Gastrocnemius medialis (tissue), 4 donors: ENCODE measurements around the gene ACOT13. TPM values are rescaled to one million over a fixed set of nuclear protein-coding genes. Genes with fewer than 3 reads are reported as not detected.
"Not testable (repeated sequence)": the region's sequence is repeated elsewhere in the genome, so short reads cannot be mapped to it uniquely, and the experiment has no call there.

Experiments used
- ATAC-seq, 2 donors: fragments of 150-250 bp; one replicate each; pipeline ENCODE4 v1.9.1; 2016
- DNase-seq, 2 donors: peaks; one replicate each; pipeline ENCODE4 v3.0.0-alpha.2; 2019
- H3K27ac ChIP-seq, 4 donors: fragments of 200-600 bp; sonication (generic); 1 replicate in 1 of 4; 2 replicates in 3 of 4; pipeline ENCODE4 v1.5.1; 2016 to 2018; ENCODE audit warnings: mild to moderate bottlenecking in 2 of 4, moderate library complexity in 1 of 4
- H3K27me3 ChIP-seq, 3 donors: fragments of 200-600 bp; sonication (generic) in 2 of 3; 1 replicate in 1 of 3; 2 replicates in 2 of 3; pipeline versions ENCODE4 v1.5.1 to v1.6.0; 2016 to 2019; ENCODE audit warnings: mild to moderate bottlenecking in 1 of 3, moderate library complexity in 1 of 3
- H3K36me3 ChIP-seq, 2 donors: fragments of 200-600 bp; sonication (generic) in 1 of 2; one replicate each; pipeline ENCODE4 v1.5.1; 2017 to 2018
- H3K4me1 ChIP-seq, 2 donors: fragments of 200-600 bp; sonication (generic) in 1 of 2; one replicate each; pipeline ENCODE4 v1.5.1; 2016 to 2017; ENCODE audit warnings: mild to moderate bottlenecking in 2 of 2
- H3K4me3 ChIP-seq, 4 donors: fragments of 200-600 bp; sonication (generic) in 3 of 4; 1 replicate in 1 of 4; 2 replicates in 3 of 4; pipeline ENCODE4 v1.5.1; 2016 to 2019; ENCODE audit warnings: mild to moderate bottlenecking in 2 of 4
- H3K9me3 ChIP-seq, 3 donors: fragments of 200-600 bp; sonication (generic) in 2 of 3; 1 replicate in 1 of 3; 2 replicates in 2 of 3; pipeline ENCODE4 v1.5.1; 2016 to 2019
- CTCF ChIP-seq, 5 experiments: fragments of 450-650 bp in 3 of 5; fragments of 200-600 bp in 2 of 5; sonication (generic) in 2 of 5; IDR thresholded peaks in 4 of 5; conservative IDR thresholded peaks in 1 of 5; 1 replicate in 4 of 5; 2 replicates in 1 of 5; pipeline ENCODE4 v1.5.1; 2016 to 2019; ENCODE audit warnings: antibody characterized with exemption in 5 of 5, mild to moderate bottlenecking in 3 of 5, moderate library complexity in 3 of 5
- POLR2A ChIP-seq, 2 donors: fragments of 450-650 bp; IDR thresholded peaks; one replicate each; pipeline ENCODE4 v1.6.1; 2017; ENCODE audit warnings: antibody characterized with exemption in 2 of 2, mild to moderate bottlenecking in 2 of 2, moderate library complexity in 2 of 2
- in situ Hi-C, 4 donors: fragments of 200-750 bp; cut with MboI; loops; one replicate each; pipeline versions ENCODE4 v1.15.0 to v1.8.0; 2017; ENCODE audit warnings: low sequenced_read_pairs in 4 of 4
- intact Hi-C: fragments of 100-400 bp; cut with DNase I; formaldehyde crosslinking; loops from one replicate; pipeline ENCODE4 v1.15.1; 2023; ENCODE audit warnings: low total_unique reads
- total RNA-seq, 4 donors: library from RNA; depleted of rRNA; stranded (reverse); fragments of >200 nt; gene quantifications; one replicate each; pipeline versions ENCODE4 v1.1.0 to v1.2.3, GENCODE V29; 2016

Gene ACOT13
- total RNA-seq, 4 donors from 2014 or later, result 13.6 to 28.2 (median 21.1) TPM

- Histone ChIP-seq H3K27ac (no peak overlapping the region), H3K4me1 (no peaks in the 10 kb centered on the region), H3K27me3 (peaks cover 3 to 19% (median 9%) of the 10 kb centered on the region in 3 donors), H3K9me3 (no peaks in the 10 kb centered on the region), H3K36me3 (no peaks in the 10 kb centered on the region), H3K4me3 (no peak overlapping the region)
- TF ChIP-seq POLR2A (IDR thresholded peaks at IDR 0.05) (no peak), CTCF (IDR thresholded peaks at IDR 0.05 in 4 of 5, conservative IDR thresholded peaks at IDR 0.05 in 1 of 5) (no peak)
- DNase-seq (no peak), ATAC-seq (no peak)
- intact Hi-C loops (no loop called here), in situ Hi-C loops (no loop called here)
Measured at GRCh38 chr6:24640166-24640565, 26.7 kb upstream of the ACOT13 start.

GRCh38 chr6:24640631-24641030 lies 26.2 kb upstream of the ACOT13 start:
- intact Hi-C loops, DNase-seq, ATAC-seq, H3K36me3 ChIP-seq, H3K27ac ChIP-seq, H3K4me3 ChIP-seq, in situ Hi-C loops, H3K4me1 ChIP-seq, H3K9me3 ChIP-seq: not testable (repeated sequence)
- H3K27me3 ChIP-seq, result peaks cover 0 to 19% (median 9%) of the 10 kb centered on the region in 3 donors

- in situ Hi-C loops, result no loop called here
- Histone ChIP-seq H3K9me3 (no peaks in the 10 kb centered on the region), H3K27me3 (peaks cover 0 to 19% (median 9%) of the 10 kb centered on the region in 3 donors), H3K27ac (no peak overlapping the region), H3K4me3 (no peak overlapping the region), H3K36me3 (no peaks in the 10 kb centered on the region), H3K4me1 (peaks cover 0 to 4% of the 10 kb centered on the region in 2 donors)
- ATAC-seq (no peak), DNase-seq (no peak)
- TF ChIP-seq POLR2A (IDR thresholded peaks at IDR 0.05), result no peak
- no peak for TF ChIP-seq CTCF (IDR thresholded peaks at IDR 0.05 in 4 of 5, conservative IDR thresholded peaks at IDR 0.05 in 1 of 5)
- intact Hi-C loops, result no loop called here
Measured at GRCh38 chr6:24642061-24642460, 24.8 kb upstream of the ACOT13 start.

GRCh38 chr6:24643920-24644319 lies 23.0 kb upstream of the ACOT13 start:
- in situ Hi-C loops, result no loop called here
- Histone ChIP-seq H3K27me3 (peaks cover 0 to 19% (median 9%) of the 10 kb centered on the region in 3 donors), H3K36me3 (no peaks in the 10 kb centered on the region), H3K4me3 (no peak overlapping the region), H3K27ac (no peak overlapping the region), H3K9me3 (no peaks in the 10 kb centered on the region), H3K4me1 (peaks cover 0 to 4% of the 10 kb centered on the region in 2 donors)
- no peak for TF ChIP-seq CTCF (IDR thresholded peaks at IDR 0.05 in 4 of 5, conservative IDR thresholded peaks at IDR 0.05 in 1 of 5)
- TF ChIP-seq POLR2A (IDR thresholded peaks at IDR 0.05), result no peak
- ATAC-seq (no peak), DNase-seq (no peak)
- intact Hi-C loops, result no loop called here

- Histone ChIP-seq H3K27me3 (peaks cover 0 to 19% (median 9%) of the 10 kb centered on the region in 3 donors), H3K36me3 (no peaks in the 10 kb centered on the region), H3K9me3 (no peaks in the 10 kb centered on the region), H3K27ac (no peak overlapping the region), H3K4me1 (peaks cover 0 to 4% of the 10 kb centered on the region in 2 donors), H3K4me3 (no peak overlapping the region)
- ATAC-seq (no peak), DNase-seq (no peak)
- TF ChIP-seq CTCF (IDR thresholded peaks at IDR 0.05 in 4 of 5, conservative IDR thresholded peaks at IDR 0.05 in 1 of 5), result no peak
- TF ChIP-seq POLR2A (IDR thresholded peaks at IDR 0.05), result no peak
- intact Hi-C loops, result no loop called here
- in situ Hi-C loops, result no loop called here
Measured at GRCh38 chr6:24644377-24644776, 22.5 kb upstream of the ACOT13 start.
